WTC11 (cell line): ENCODE measurements around the gene NRG3.

Experiments
- ARID4B ChIP-seq: sonication (generic); formaldehyde crosslinking; IDR thresholded peaks from 2 replicates; pipeline ENCODE4 v1.8.0; 2023; ENCODE audit warnings: missing genetic modification reagents, mild to moderate bottlenecking, borderline replicate concordance
- ATF3 ChIP-seq: sonication (generic); formaldehyde crosslinking; conservative IDR thresholded peaks from 2 replicates; pipeline ENCODE4 v1.8.1; 2022; ENCODE audit warnings: mild to moderate bottlenecking, missing genetic modification reagents
- CREB1 ChIP-seq: sonication (generic); formaldehyde crosslinking; IDR thresholded peaks from 2 replicates; pipeline ENCODE4 v1.8.0; 2023; ENCODE audit warnings: mild to moderate bottlenecking, missing genetic modification reagents
- E2F4 ChIP-seq: sonication (generic); formaldehyde crosslinking; IDR thresholded peaks from 2 replicates; pipeline ENCODE4 v1.8.1; 2022; ENCODE audit warnings: low read depth, mild to moderate bottlenecking, moderate library complexity, missing genetic modification reagents, borderline replicate concordance
- IRF2 ChIP-seq: sonication (generic); formaldehyde crosslinking; IDR thresholded peaks from 2 replicates; pipeline ENCODE4 v1.8.0; 2022; ENCODE audit warnings: low read depth, missing genetic modification reagents, borderline replicate concordance
- TEAD1 ChIP-seq: sonication (generic); formaldehyde crosslinking; IDR thresholded peaks from 2 replicates; pipeline ENCODE4 v1.8.0; 2022; ENCODE audit warnings: mild to moderate bottlenecking, missing genetic modification reagents
- USF2 ChIP-seq: sonication (generic); formaldehyde crosslinking; IDR thresholded peaks from 2 replicates; pipeline ENCODE4 v1.8.1; 2023; ENCODE audit warnings: mild to moderate bottlenecking, missing genetic modification reagents, moderate library complexity
- ZNF121 ChIP-seq: sonication (generic); formaldehyde crosslinking; IDR thresholded peaks from 2 replicates; pipeline ENCODE4 v1.8.0; 2023; ENCODE audit warnings: missing genetic modification reagents
- TF ChIP-seq, protein P1 (sequence below): sonication (generic); formaldehyde crosslinking; IDR thresholded peaks from 2 replicates; pipeline ENCODE4 v1.8.0; 2022; ENCODE audit warnings: mild to moderate bottlenecking, missing genetic modification reagents
- TF ChIP-seq, protein P2 (sequence below): fragments of 200-600 bp; IDR thresholded peaks from 2 replicates; pipeline ENCODE4 v1.8.0; 2022; ENCODE audit warnings: antibody characterized with exemption
- TF ChIP-seq, protein P3 (sequence below): sonication (generic); formaldehyde crosslinking; IDR thresholded peaks from 2 replicates; pipeline ENCODE4 v1.8.0; 2022; ENCODE audit warnings: mild to moderate bottlenecking, missing genetic modification reagents
- TF ChIP-seq, protein P4 (sequence below): sonication (generic); formaldehyde crosslinking; IDR thresholded peaks from 2 replicates; pipeline ENCODE4 v1.8.0; 2022; ENCODE audit warnings: mild to moderate bottlenecking, missing genetic modification reagents

GRCh38 chr10:82056391-82056790 is 181.4 kb downstream of the NRG3 start:
- TF ChIP-seq TEAD1 (CRISPR knock-in tag) (no peak), IRF2 (CRISPR knock-in tag) (no peak), ZNF121 (CRISPR knock-in tag) (no peak), ARID4B (no peak), ATF3 (CRISPR knock-in tag) (no peak), USF2 (CRISPR knock-in tag) (no peak), CREB1 (CRISPR knock-in tag) (no peak), E2F4 (CRISPR knock-in tag) (no peak)
- TF ChIP-seq, protein P1, sequence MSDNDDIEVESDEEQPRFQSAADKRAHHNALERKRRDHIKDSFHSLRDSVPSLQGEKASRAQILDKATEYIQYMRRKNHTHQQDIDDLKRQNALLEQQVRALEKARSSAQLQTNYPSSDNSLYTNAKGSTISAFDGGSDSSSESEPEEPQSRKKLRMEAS (CRISPR knock-in tag): no peak
- TF ChIP-seq, protein P2, sequence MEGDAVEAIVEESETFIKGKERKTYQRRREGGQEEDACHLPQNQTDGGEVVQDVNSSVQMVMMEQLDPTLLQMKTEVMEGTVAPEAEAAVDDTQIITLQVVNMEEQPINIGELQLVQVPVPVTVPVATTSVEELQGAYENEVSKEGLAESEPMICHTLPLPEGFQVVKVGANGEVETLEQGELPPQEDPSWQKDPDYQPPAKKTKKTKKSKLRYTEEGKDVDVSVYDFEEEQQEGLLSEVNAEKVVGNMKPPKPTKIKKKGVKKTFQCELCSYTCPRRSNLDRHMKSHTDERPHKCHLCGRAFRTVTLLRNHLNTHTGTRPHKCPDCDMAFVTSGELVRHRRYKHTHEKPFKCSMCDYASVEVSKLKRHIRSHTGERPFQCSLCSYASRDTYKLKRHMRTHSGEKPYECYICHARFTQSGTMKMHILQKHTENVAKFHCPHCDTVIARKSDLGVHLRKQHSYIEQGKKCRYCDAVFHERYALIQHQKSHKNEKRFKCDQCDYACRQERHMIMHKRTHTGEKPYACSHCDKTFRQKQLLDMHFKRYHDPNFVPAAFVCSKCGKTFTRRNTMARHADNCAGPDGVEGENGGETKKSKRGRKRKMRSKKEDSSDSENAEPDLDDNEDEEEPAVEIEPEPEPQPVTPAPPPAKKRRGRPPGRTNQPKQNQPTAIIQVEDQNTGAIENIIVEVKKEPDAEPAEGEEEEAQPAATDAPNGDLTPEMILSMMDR: no peak
- TF ChIP-seq, protein P3, sequence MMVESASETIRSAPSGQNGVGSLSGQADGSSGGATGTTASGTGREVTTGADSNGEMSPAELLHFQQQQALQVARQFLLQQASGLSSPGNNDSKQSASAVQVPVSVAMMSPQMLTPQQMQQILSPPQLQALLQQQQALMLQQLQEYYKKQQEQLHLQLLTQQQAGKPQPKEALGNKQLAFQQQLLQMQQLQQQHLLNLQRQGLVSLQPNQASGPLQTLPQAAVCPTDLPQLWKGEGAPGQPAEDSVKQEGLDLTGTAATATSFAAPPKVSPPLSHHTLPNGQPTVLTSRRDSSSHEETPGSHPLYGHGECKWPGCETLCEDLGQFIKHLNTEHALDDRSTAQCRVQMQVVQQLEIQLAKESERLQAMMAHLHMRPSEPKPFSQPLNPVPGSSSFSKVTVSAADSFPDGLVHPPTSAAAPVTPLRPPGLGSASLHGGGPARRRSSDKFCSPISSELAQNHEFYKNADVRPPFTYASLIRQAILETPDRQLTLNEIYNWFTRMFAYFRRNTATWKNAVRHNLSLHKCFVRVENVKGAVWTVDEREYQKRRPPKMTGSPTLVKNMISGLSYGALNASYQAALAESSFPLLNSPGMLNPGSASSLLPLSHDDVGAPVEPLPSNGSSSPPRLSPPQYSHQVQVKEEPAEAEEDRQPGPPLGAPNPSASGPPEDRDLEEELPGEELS (CRISPR knock-in tag): no peak
- TF ChIP-seq, protein P4, sequence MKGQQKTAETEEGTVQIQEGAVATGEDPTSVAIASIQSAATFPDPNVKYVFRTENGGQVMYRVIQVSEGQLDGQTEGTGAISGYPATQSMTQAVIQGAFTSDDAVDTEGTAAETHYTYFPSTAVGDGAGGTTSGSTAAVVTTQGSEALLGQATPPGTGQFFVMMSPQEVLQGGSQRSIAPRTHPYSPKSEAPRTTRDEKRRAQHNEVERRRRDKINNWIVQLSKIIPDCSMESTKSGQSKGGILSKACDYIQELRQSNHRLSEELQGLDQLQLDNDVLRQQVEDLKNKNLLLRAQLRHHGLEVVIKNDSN (CRISPR knock-in tag): no peak
